ENCODE data around the gene IGSF9B. TPM values are rescaled to one million over a fixed set of nuclear protein-coding genes. Genes with fewer than 3 reads are reported as not detected.

The IGSF9B gene
- total and polyA plus RNA-seq, 11 donors: 14.6 to 78.5 (median 38.3) TPM

- intact Hi-C loops (cut with DNase I): no loop called here
- 44 to 70% (median 64%) methylated on average over 8 to 9 of the region's 9 CpGs for WGBS, 4 donors
- Histone ChIP-seq H3K27me3 (peaks cover 0 to 3% (median 0%) of the 10 kb centered on the region in 9 donors), H3K4me1 (peaks cover 0 to 16% (median 5%) of the 10 kb centered on the region in 12 donors), H3K4me3 (no peak overlapping the region), H3K9me3 (no peaks in the 10 kb centered on the region), H3K36me3 (no peaks in the 10 kb centered on the region), H3K27ac (peak overlapping the region in 11 of 12 donors; percentile 1 to 92 (median 55))
- peak in 2 of 5 donors; percentile 24 to 28 for DNase-seq
- ATAC-seq: peak in 1 of 4 donors; percentile 62
- TF ChIP-seq, protein P1, sequence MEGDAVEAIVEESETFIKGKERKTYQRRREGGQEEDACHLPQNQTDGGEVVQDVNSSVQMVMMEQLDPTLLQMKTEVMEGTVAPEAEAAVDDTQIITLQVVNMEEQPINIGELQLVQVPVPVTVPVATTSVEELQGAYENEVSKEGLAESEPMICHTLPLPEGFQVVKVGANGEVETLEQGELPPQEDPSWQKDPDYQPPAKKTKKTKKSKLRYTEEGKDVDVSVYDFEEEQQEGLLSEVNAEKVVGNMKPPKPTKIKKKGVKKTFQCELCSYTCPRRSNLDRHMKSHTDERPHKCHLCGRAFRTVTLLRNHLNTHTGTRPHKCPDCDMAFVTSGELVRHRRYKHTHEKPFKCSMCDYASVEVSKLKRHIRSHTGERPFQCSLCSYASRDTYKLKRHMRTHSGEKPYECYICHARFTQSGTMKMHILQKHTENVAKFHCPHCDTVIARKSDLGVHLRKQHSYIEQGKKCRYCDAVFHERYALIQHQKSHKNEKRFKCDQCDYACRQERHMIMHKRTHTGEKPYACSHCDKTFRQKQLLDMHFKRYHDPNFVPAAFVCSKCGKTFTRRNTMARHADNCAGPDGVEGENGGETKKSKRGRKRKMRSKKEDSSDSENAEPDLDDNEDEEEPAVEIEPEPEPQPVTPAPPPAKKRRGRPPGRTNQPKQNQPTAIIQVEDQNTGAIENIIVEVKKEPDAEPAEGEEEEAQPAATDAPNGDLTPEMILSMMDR (IDR thresholded peaks at IDR 0.05): no peak
- TF ChIP-seq POLR2A (IDR thresholded peaks at IDR 0.05): no peak
Observed at GRCh38 chr11:133980665-133981064, 23.9 kb upstream of the IGSF9B start.

- DNase-seq: no peak
- Histone ChIP-seq H3K4me1 (peaks cover 0 to 16% (median 5%) of the 10 kb centered on the region in 12 donors), H3K4me3 (no peak overlapping the region), H3K27me3 (peaks cover 0 to 11% (median 0%) of the 10 kb centered on the region in 9 donors), H3K27ac (no peak overlapping the region), H3K9me3 (no peaks in the 10 kb centered on the region), H3K36me3 (no peaks in the 10 kb centered on the region)
- peak in 1 of 4 donors; percentile 28 for ATAC-seq
- intact Hi-C loops (cut with DNase I): no loop called here
- no peak for TF ChIP-seq POLR2A (IDR thresholded peaks at IDR 0.05)
- TF ChIP-seq, protein P1 (IDR thresholded peaks at IDR 0.05): no peak
- WGBS, 4 donors: 83 to 95% (median 89%) methylated on average over 2 of the region's 2 CpGs
Observed at GRCh38 chr11:133978794-133979193, 22.0 kb upstream of the IGSF9B start.

DNA sequence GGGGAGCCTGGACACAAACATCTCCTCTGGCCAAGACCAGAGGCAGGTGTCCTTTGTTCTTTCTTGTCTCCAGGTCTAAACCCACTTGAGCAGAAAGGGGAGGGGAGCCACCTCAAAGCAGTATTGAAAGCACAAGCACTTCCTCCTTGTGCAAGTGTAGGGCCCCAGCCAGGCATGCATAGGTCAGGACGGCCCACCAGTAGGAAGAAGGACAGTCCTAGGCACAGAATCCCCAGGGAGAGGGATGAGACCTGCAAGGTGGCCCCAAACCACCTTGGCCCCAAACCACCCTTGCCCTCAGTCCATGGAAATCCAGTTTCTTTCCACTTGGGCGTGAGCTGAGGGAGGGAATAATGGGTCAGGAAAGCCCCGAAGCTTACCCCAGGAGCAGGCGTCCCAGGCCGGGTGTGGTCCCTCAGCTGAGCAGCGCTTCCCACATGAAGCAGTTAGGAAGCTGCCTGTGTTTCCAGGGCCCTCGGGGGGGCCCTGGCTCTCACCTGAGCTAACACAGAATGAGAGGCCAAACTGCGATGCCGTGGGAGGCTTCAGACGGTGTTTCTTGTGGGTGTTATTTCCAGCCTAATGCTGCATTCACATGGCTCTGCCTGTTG is 20.4 kb upstream of the IGSF9B start:
- Histone ChIP-seq H3K27me3 (peaks cover 0 to 11% (median 0%) of the 10 kb centered on the region in 9 donors), H3K36me3 (no peaks in the 10 kb centered on the region), H3K27ac (no peak overlapping the region), H3K4me3 (no peak overlapping the region), H3K9me3 (no peaks in the 10 kb centered on the region), H3K4me1 (peaks cover 0 to 16% (median 5%) of the 10 kb centered on the region in 12 donors)
- ATAC-seq (no peak), DNase-seq (peak in 1 of 5 donors; percentile 24)
- WGBS, 4 donors: 68 to 75% (median 71%) methylated on average over 9 to 10 of the region's 10 CpGs
- no peak for TF ChIP-seq POLR2A (IDR thresholded peaks at IDR 0.05)
- TF ChIP-seq, protein P1 (IDR thresholded peaks at IDR 0.05): no peak
- intact Hi-C loops (cut with DNase I): no loop called here

DNA sequence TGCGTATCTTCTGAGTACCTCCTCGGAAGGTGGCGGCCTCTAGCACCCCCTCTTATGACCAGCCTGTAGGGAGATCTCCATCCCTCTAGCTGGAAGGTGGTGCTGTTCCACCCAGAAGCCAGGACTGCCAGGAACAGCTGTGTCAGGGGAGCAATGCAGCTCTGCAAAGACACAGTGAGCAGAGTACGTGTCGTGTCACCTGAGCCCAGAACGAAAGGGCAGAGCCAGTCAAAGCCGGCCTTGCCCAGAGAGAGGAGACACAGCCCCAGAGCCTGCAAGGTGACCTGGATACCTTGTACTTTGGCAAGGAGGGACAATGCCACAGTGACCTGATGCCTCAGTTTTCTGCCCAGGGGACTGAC is 18.7 kb upstream of the IGSF9B start:
- Histone ChIP-seq H3K36me3 (no peaks in the 10 kb centered on the region), H3K9me3 (no peaks in the 10 kb centered on the region), H3K27me3 (peaks cover 0 to 11% (median 0%) of the 10 kb centered on the region in 9 donors), H3K4me3 (no peak overlapping the region), H3K27ac (no peak overlapping the region), H3K4me1 (peaks cover 0 to 4% (median 0%) of the 10 kb centered on the region in 12 donors)
- 76 to 88% (median 81%) methylated on average over 7 of the region's 7 CpGs for WGBS, 4 donors
- peak in 1 of 5 donors; percentile 31 for DNase-seq
- TF ChIP-seq, protein P1 (IDR thresholded peaks at IDR 0.05): no peak
- no peak for TF ChIP-seq POLR2A (IDR thresholded peaks at IDR 0.05)
- intact Hi-C loops (cut with DNase I): no loop called here
- ATAC-seq: no peak

All from heart left ventricle (tissue), 16 donors.